GM12865 (cell line): ENCODE data around the gene NPC2.

Experiments used
- DNase-seq: peaks from one replicate; pipeline ENCODE4 v3.0.0; 2010; ENCODE audit warnings: low read depth
- H3K4me3 ChIP-seq: 2 replicates; pipeline ENCODE4 v1.5.1; 2011; ENCODE audit warnings: mild to moderate bottlenecking, low read depth, low read length, control low read depth
- CTCF ChIP-seq: IDR thresholded peaks from 2 replicates; pipeline ENCODE4 v1.5.1; 2011; ENCODE audit warnings: low read length, control low read depth, low read depth, inconsistent platforms; ENCODE audit not compliant: insufficient read depth; ENCODE audit errors: missing control alignments

NPC2 gene

GRCh38 chr14:74442757-74443156 is 50.3 kb downstream of the NPC2 start:
- no peak overlapping the region for H3K4me3 ChIP-seq
- TF ChIP-seq CTCF = no peak
- no peak for DNase-seq

GRCh38 chr14:74441113-74441512 is 52.0 kb downstream of the NPC2 start:
- no peak for DNase-seq
- no peak overlapping the region for H3K4me3 ChIP-seq
- TF ChIP-seq CTCF = no peak

- no peak for TF ChIP-seq CTCF
- no peak overlapping the region for H3K4me3 ChIP-seq
- DNase-seq = no peak
Measured at GRCh38 chr14:74438351-74438915, 54.7 kb downstream of the NPC2 start.

GRCh38 chr14:74437496-74438053 is 55.5 kb downstream of the NPC2 start:
- TF ChIP-seq CTCF = no peak
- H3K4me3 ChIP-seq = no peak overlapping the region
- no peak for DNase-seq

- no peak overlapping the region for H3K4me3 ChIP-seq
- TF ChIP-seq CTCF = no peak
- no peak for DNase-seq
Measured at GRCh38 chr14:74434294-74434693, 58.8 kb downstream of the NPC2 start.

- H3K4me3 ChIP-seq = no peak overlapping the region
- TF ChIP-seq CTCF = no peak
- DNase-seq = no peak
Measured at GRCh38 chr14:74429991-74430390, 63.1 kb downstream of the NPC2 start.
